NCI-H2196 treated with DMSO at 0.1 percent for 48 hours (cell line): ENCODE data around the gene MAPK14.

Experiments used
- DNase-seq: peaks from one replicate; lab custom pipeline; 2025; ENCODE audit not compliant: unreplicated experiment; lab: John Stamatoyannopoulos, UW

Gene MAPK14

GRCh38 chr6:36034441-36034840, 6.8 kb downstream of the MAPK14 start:
- no peak for DNase-seq

DNA sequence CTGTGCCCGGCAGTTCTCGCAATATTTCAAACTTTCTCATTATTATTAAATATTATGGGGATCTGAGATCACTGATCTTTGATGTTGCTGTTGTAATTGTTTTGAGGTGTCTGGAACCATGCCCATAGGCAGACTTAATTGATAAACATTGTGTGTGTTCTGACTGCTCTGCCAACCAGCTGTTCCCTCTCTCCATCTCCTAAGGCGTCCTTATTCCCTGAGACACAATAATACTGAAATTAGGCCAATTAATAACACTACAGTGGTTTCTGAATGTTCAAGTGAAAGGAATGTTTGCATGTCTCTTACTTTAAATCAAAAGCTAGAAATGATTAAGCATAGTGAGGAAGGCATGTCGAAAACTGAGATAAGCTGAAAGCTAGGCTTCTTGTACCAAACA, 7.6 kb downstream of the MAPK14 start:
- no peak for DNase-seq

- no peak for DNase-seq
Observed at GRCh38 chr6:36038120-36038876, 10.7 kb downstream of the MAPK14 start.

GRCh38 chr6:36039112-36039511, 11.5 kb downstream of the MAPK14 start:
- no peak for DNase-seq

DNA sequence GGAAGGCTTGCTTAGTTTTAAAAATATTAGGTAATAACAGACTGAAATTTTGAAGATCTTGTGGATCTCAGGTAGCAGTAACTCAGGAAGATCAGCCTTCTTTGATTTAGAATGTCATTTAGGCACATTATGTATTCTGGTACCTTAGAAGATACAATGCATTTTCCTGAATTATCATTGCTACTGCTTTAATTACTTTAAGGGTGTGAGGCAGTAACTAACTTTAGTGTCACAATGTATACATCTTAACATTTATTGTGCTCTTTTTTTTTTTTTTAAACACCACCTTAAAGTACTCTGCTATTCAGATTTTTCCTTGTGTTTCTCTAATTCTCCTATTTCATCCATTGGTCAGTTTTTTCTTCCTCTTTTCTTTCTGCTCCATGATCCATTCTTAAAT, 13.3 kb downstream of the MAPK14 start:
- no peak for DNase-seq

- no peak for DNase-seq
Observed at GRCh38 chr6:36042618-36043260, 15.1 kb downstream of the MAPK14 start.

- no peak for DNase-seq
Observed at GRCh38 chr6:36049582-36049981, 22.0 kb downstream of the MAPK14 start.

DNA sequence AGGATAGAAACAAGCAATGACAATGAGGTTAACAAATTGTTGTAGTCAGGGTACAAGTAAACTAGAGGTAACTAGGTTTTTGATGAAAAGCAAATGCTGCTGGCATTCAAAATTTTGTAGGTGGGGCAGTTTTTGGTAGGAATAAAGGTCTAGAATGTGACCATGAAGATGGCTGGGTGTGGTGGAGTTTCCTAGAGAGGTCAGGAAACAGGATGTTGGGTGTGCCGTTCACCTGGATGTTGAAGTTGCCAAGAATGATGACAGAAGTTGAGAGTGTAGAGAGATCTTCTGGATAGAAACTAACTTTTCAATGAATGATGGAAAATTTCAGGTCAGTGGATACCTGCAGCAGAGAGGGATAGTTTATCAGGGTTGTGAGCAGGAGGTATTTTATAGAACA, 22.7 kb downstream of the MAPK14 start:
- no peak for DNase-seq

DNA sequence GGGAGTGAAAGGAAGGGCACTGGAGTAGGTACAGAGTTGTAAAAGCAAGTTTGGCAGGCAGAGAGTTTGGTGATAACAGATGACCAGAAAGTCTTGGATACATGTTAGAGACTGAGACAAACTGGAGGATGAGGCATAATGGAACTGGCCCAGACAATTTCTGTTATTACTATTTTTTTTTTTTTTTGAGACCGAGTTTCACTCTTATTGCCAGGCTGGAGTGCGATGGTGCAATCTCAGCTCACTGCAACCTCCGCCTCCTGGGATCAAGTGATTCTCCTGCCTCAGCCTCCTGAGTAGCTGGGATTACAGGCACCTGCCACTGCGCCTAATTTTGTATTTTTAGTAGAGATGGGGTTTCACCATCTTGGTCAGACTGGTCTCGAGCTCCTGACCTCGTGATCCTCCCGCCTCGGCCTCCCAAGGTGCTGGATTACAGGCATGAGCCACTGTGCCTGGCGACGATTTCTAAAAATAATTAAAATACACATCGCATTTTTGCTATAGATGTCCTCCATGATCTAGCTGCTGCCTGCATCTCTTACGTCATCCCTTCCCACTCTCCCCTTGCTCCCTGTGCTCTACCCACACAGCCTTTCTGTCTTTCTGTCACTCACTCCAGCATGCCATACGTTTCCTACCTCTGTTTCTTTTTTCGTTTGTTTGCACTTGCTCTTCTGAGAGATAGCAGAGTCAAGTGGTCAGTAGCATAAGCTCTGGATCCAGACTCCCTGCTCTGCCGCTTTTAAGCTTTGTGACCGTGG, 23.5 kb downstream of the MAPK14 start:
- DNase-seq = no peak

DNA sequence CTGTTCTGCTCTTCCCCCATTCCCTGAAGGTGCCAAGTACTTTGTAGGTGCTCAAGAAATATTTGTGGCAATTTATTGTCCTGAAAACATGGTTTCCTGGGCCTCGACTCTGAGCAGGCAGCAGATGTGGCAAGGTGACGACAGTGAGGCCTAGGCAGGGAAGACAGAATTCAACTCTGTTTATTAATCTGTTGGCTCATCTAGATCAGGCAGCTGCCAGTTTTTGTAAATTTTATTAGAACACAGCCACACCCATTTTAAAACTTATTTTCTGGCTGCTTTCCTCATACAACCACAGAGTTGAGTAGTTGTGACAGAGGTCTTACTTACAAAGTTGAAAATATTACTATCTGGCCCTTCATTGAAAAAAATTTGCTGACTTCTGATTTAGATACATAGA, 24.5 kb downstream of the MAPK14 start:
- no peak for DNase-seq

- no peak for DNase-seq
Observed at GRCh38 chr6:36053878-36054277, 26.3 kb downstream of the MAPK14 start.

GRCh38 chr6:36054415-36054814, 26.8 kb downstream of the MAPK14 start:
- DNase-seq = no peak

DNA sequence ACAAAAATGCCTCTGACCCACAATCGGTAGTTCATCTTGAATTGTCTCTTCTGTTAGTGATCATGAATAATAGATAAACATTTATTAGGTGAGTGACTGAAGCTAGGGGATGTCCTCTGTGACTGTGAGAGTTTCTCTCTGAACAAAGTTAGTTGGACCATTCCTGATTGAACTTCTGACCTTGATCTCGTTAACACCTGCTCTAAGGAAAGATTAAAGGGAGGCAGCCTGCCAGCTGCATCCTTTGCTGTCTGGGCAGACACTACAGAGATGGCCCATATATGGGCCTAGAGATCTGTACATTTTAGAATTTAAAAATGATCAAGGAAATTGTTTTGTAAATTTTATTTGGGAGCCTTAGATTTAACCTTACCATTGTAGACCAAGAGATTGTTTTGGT, 27.3 kb downstream of the MAPK14 start:
- no peak for DNase-seq

DNA sequence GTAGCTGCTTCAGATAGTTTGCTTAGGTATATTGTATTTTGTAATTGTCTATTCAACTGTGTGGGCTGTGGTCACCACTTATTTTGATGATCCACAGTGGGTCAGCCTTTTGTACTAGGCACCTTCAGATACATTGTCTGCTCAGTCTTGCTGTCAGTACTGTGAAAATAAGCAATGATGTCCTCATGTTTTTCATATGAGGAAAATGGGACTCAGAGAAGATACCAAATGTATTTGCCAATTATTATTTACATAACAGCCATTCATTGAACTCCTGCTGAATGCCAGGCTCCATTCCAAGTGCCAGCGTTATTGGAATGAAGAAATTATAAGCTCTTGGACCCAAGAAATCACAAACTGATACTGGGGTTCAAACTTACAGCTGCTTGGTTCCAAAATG, 28.6 kb downstream of the MAPK14 start:
- DNase-seq = no peak

DNA sequence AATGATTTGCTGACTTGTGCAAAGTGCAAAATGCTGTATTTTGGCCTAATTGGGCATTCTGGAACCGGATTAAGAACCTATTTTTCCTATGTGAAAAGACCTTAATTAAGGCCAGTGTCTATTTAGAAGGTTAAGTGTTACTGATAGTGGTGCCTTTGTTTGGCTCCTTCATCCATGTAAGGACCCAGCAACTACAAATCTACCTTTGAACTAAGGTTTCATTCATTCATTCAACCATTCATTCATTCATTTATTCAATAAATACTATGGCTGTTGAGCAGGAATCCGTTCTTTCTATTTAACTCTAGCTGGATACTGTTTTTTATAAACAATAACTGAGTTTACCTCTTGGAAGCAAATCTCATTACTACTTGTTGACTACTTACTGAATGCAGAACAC, 33.6 kb downstream of the MAPK14 start:
- no peak for DNase-seq

DNA sequence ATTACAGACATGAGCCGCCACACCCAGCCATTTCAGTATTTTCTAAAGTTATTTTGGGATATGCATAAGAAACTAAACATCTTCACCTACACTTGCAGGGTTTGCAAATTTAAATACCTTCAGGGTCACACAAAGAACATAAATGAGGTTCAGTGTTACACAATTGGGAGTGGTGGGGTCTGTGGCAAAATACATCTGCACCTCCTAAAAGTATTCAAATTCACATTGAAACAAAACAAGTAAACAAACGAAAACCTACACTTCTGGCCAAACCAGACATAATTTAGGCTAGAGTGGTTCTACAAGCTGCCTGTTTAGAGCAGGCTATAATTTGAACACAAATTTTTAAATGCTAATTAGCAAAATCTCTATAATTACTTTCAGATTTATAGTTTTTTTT, 34.6 kb downstream of the MAPK14 start:
- no peak for DNase-seq

- no peak for DNase-seq
Observed at GRCh38 chr6:36063318-36064060, 35.9 kb downstream of the MAPK14 start.

DNA sequence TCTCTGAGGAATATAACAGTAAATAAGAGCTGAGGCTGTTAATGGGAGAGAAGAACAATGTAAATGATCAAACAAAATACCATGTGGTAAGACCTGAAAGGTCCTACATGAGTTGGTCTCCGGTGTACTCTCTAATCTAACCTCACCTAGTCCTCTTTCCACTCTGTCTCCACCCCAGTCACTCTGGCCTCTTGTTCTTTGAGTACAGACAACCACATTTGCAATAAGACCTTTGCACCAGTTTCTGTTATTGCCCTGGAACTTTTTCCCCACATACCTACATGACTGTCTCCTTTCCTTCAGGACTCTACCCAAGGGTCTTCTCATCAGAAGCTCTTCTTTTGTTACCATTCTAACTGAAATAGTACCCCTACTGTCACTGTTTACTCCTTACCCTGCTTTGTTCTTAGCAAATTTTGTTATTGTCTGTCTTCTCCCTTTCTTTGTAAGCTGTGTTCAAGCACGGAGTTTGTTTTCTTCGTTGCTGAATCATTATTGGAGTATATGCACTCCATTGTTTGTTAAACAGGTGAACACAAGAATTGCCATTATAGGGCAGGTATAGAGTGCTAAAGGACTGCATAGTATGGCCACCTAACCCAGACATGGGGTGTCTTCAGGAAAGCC, 37.3 kb downstream of the MAPK14 start:
- DNase-seq = no peak

DNA sequence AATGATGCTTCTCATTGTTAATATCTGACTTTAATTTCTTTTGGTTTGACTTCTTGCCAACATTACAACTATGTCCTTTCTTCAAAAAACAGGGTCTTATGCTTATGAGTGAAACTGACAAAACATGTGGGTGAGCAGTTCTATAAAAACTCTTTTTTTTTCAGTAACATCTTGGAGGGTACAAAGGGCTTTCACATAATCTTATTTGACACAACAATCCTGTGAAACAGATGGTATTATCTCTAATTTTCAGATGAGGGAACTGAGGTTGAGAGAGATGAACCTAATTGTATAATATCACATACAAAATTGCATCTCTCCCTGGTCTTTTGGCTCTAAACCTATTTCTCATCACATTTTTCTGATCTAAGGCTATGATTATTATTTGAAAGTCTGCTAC, 38.3 kb downstream of the MAPK14 start:
- no peak for DNase-seq

- no peak for DNase-seq
Observed at GRCh38 chr6:36066817-36067216, 39.2 kb downstream of the MAPK14 start.
